ENCODE measurements around the gene MYL1. TPM values are rescaled to one million over a fixed set of nuclear protein-coding genes. Genes with fewer than 3 reads are reported as not detected.

The MYL1 gene
- total RNA-seq, 2 experiments from 2014 or later: not detected

DNA sequence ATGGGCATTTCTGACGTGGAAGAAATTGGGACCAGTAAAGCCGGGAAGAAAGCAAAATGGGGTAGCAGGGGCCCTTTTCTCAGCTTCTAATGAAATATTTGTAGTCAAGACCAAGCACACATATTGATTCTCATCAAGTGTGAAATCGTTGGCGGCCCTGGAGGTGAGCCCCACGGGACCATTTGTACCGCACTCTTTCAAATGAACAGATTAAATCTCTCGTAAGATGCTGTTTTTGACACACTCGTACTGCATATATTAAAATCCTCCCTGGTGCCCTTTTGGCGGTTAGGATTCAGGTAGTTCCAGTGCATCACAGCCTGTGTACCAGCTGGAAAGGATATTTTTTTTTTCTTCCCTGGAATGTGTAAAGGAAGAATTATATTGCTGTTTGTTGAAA is 9.9 kb upstream of the MYL1 start:
- intact Hi-C loops (cut with micrococcal nuclease; ENCODE audit: unreplicated experiment): no loop called here
- Histone ChIP-seq H3K79me2 (ENCODE audit: insufficient read depth, low read depth, low read length) (no peaks in the 10 kb centered on the region), H3K9me3 (ENCODE audit: low read length) (no peaks in the 10 kb centered on the region), H3K4me1 (ENCODE audit: insufficient read depth, low read length, poor library complexity, severe bottlenecking) (no peaks in the 10 kb centered on the region), H2AFZ (ENCODE audit: low read length) (no peak overlapping the region), H3K4me3 (ENCODE audit: low read depth, low read length, poor library complexity, severe bottlenecking) (no peak overlapping the region), H3K9me2 (ENCODE audit: insufficient read depth, low read length) (no peaks in the 10 kb centered on the region), H3K36me3 (ENCODE audit: insufficient read depth, low read length) (no peaks in the 10 kb centered on the region), H3K27ac (ENCODE audit: low read depth, low read length, poor library complexity, severe bottlenecking) (no peak overlapping the region), H3K4me2 (ENCODE audit: low read length) (no peak overlapping the region), H4K20me1 (ENCODE audit: insufficient read depth, low read length) (no peaks in the 10 kb centered on the region)
- CTCF ChIA-PET (ENCODE audit: unreplicated experiment): no interaction called here
- DNase-seq (ENCODE audit: low spot score): no peak
- TF ChIP-seq, protein P1, sequence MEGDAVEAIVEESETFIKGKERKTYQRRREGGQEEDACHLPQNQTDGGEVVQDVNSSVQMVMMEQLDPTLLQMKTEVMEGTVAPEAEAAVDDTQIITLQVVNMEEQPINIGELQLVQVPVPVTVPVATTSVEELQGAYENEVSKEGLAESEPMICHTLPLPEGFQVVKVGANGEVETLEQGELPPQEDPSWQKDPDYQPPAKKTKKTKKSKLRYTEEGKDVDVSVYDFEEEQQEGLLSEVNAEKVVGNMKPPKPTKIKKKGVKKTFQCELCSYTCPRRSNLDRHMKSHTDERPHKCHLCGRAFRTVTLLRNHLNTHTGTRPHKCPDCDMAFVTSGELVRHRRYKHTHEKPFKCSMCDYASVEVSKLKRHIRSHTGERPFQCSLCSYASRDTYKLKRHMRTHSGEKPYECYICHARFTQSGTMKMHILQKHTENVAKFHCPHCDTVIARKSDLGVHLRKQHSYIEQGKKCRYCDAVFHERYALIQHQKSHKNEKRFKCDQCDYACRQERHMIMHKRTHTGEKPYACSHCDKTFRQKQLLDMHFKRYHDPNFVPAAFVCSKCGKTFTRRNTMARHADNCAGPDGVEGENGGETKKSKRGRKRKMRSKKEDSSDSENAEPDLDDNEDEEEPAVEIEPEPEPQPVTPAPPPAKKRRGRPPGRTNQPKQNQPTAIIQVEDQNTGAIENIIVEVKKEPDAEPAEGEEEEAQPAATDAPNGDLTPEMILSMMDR (conservative IDR thresholded peaks at IDR 0.05; ENCODE audit: low read length): no peak
- TF ChIP-seq EZH2phosphoT487 (IDR thresholded peaks at IDR 0.05; ENCODE audit: borderline replicate concordance, low read depth, low read length): no peak
- no TSS peak for BruUV-seq (replicated peaks)
- POLR2A ChIA-PET: interaction anchor here (1.2 kb wide), 1 partner anchor 10 kb away, joined by 4 read pairs; no protein-coding TSS in a partner anchor

DNA sequence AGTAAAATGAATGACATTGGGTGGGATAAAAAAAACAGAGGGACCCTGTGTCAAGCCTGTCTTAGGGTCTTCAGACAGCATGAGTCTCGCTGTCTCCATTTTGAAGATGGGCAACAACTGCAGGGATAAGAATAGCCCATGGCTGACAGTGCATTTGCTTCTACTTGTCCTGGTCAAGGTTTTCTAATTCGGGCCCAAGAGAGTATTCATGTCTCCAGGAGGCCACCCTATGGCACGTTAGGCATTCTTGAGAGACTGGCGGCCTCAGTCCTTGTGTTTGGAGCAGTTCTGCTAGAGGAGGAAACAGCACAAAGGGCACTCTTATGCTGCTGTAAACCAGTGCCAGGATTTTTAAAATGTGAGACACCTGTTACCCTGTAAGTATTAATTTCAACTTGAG is 9.5 kb upstream of the MYL1 start:
- no peaks in the 10 kb centered on the region for H4K20me1 ChIP-seq (ENCODE audit: insufficient read depth, low read length)
- H2AFZ ChIP-seq (ENCODE audit: low read length): no peak overlapping the region
- no peaks in the 10 kb centered on the region for H3K9me3 ChIP-seq (ENCODE audit: low read length)
- H3K4me1 ChIP-seq (ENCODE audit: insufficient read depth, low read length, poor library complexity, severe bottlenecking): no peaks in the 10 kb centered on the region
- no peak overlapping the region for H3K27ac ChIP-seq (ENCODE audit: low read depth, low read length, poor library complexity, severe bottlenecking)
- no peak overlapping the region for H3K4me2 ChIP-seq (ENCODE audit: low read length)
- H3K79me2 ChIP-seq (ENCODE audit: insufficient read depth, low read depth, low read length): no peaks in the 10 kb centered on the region
- no TSS peak for BruUV-seq (replicated peaks)
- H3K9me2 ChIP-seq (ENCODE audit: insufficient read depth, low read length): no peaks in the 10 kb centered on the region
- H3K4me3 ChIP-seq (ENCODE audit: low read depth, low read length, poor library complexity, severe bottlenecking): no peak overlapping the region
- no peak for DNase-seq (ENCODE audit: low spot score)
- intact Hi-C loops (cut with micrococcal nuclease; ENCODE audit: unreplicated experiment): no loop called here
- no peak for TF ChIP-seq EZH2phosphoT487 (IDR thresholded peaks at IDR 0.05; ENCODE audit: borderline replicate concordance, low read depth, low read length)
- TF ChIP-seq, protein P1 (conservative IDR thresholded peaks at IDR 0.05; ENCODE audit: low read length): no peak
- CTCF ChIA-PET (ENCODE audit: unreplicated experiment): no interaction called here
- POLR2A ChIA-PET: no interaction called here
- no peaks in the 10 kb centered on the region for H3K36me3 ChIP-seq (ENCODE audit: insufficient read depth, low read length)

DNA sequence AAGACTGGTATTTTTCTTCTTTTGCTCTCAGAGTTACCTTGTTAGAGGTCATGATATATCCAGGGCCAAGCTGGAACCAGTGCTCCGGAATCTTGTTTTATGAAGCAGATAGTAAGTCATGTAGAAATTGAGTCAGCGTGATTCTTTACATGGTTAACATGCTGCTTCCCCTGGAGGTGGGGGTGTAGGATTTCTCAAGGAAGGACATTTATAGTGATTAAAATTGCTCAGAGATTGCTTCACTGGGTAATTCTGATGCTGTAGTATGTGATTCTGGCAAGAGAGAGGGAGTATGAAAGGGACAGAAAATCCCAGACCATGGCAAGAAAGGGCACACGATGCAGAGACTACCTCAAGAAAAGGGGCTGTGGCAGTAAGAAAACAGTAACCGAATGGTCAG is 8.0 kb upstream of the MYL1 start:
- BruUV-seq (replicated peaks): no TSS peak
- Histone ChIP-seq H3K79me2 (ENCODE audit: insufficient read depth, low read depth, low read length) (no peaks in the 10 kb centered on the region), H3K4me2 (ENCODE audit: low read length) (no peak overlapping the region), H3K27ac (ENCODE audit: low read depth, low read length, poor library complexity, severe bottlenecking) (no peak overlapping the region), H3K9me2 (ENCODE audit: insufficient read depth, low read length) (no peaks in the 10 kb centered on the region), H3K9me3 (ENCODE audit: low read length) (no peaks in the 10 kb centered on the region), H3K4me1 (ENCODE audit: insufficient read depth, low read length, poor library complexity, severe bottlenecking) (no peaks in the 10 kb centered on the region), H3K4me3 (ENCODE audit: low read depth, low read length, poor library complexity, severe bottlenecking) (no peak overlapping the region), H4K20me1 (ENCODE audit: insufficient read depth, low read length) (no peaks in the 10 kb centered on the region), H3K36me3 (ENCODE audit: insufficient read depth, low read length) (no peaks in the 10 kb centered on the region), H2AFZ (ENCODE audit: low read length) (no peak overlapping the region)
- CTCF ChIA-PET (ENCODE audit: unreplicated experiment): no interaction called here
- TF ChIP-seq, protein P1 (conservative IDR thresholded peaks at IDR 0.05; ENCODE audit: low read length): no peak
- no peak for TF ChIP-seq EZH2phosphoT487 (IDR thresholded peaks at IDR 0.05; ENCODE audit: borderline replicate concordance, low read depth, low read length)
- POLR2A ChIA-PET: no interaction called here
- DNase-seq (ENCODE audit: low spot score): no peak
- intact Hi-C loops (cut with micrococcal nuclease; ENCODE audit: unreplicated experiment): no loop called here
